ENCODE results near the gene HSP90AB1.
A peak's percentile ranks its signal among the peaks of the same experiment; 100 is the strongest.

Gene HSP90AB1

DNA sequence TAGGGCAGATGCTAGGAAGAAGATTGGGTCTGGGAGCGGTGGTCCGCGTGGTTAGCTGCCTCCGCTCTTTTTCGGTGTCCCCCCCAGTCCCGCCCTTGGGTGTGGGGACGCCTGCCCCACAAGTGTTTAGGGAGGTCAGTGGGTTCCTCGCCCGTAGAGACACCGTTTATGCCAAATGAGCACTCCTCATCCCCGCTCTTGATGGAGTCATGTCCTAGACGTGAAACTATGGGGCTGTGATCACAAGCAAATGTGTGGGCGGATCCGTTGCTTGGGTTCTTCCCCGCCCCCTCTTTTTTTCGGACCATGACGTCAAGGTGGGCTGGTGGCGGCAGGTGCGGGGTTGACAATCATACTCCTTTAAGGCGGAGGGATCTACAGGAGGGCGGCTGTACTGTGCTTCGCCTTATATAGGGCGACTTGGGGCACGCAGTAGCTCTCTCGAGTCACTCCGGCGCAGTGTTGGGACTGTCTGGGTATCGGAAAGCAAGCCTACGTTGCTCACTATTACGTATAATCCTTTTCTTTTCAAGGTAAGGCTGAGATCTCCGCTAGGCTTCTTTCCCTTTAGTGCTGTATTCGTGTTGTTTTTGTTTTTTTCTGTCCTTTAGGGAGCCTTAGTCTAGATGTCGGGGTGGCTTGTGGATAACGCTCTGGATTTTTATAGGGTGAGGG, at the start of gene HSP90AB1:
TSS of gene HSP90AB1 (plus strand) at position 439 of the 675 bp plus-strand sequence. CDS start 1,529 bp downstream, outside the sequence.
- peak; percentile 99 for DNase-seq (ENCODE audit: low read depth)
- TF ChIP-seq, protein P1, sequence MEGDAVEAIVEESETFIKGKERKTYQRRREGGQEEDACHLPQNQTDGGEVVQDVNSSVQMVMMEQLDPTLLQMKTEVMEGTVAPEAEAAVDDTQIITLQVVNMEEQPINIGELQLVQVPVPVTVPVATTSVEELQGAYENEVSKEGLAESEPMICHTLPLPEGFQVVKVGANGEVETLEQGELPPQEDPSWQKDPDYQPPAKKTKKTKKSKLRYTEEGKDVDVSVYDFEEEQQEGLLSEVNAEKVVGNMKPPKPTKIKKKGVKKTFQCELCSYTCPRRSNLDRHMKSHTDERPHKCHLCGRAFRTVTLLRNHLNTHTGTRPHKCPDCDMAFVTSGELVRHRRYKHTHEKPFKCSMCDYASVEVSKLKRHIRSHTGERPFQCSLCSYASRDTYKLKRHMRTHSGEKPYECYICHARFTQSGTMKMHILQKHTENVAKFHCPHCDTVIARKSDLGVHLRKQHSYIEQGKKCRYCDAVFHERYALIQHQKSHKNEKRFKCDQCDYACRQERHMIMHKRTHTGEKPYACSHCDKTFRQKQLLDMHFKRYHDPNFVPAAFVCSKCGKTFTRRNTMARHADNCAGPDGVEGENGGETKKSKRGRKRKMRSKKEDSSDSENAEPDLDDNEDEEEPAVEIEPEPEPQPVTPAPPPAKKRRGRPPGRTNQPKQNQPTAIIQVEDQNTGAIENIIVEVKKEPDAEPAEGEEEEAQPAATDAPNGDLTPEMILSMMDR (conservative IDR thresholded peaks at IDR 0.05; ENCODE audit: low read depth, low read length): no peak
- H3K4me3 ChIP-seq (ENCODE audit: low read length): peak within 1 kb of the TSS; percentile 100

DNA sequence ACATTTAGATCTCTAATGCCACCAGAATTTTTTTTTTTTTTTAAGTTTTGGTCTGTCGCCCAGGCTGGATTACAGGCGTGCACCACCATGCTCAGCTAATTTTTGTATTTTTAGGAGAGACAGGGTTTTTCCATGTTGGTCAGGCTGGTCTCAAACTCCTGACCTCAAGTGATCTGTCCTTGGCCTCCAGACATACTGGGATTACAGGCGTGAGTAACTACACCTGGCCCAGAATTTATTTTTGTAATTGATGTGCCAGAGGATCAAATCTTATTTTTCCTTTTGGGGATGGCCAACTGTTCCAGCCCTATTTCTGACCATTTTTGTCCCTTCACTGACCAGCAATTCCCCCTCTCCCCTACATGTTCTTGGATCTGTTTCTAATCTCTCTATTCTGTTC, 48.2 kb upstream of the HSP90AB1 start:
- DNase-seq (ENCODE audit: low read depth): no peak
- TF ChIP-seq, protein P1 (conservative IDR thresholded peaks at IDR 0.05; ENCODE audit: low read depth, low read length): no peak
- H3K4me3 ChIP-seq (ENCODE audit: low read length): no peak overlapping the region

DNA sequence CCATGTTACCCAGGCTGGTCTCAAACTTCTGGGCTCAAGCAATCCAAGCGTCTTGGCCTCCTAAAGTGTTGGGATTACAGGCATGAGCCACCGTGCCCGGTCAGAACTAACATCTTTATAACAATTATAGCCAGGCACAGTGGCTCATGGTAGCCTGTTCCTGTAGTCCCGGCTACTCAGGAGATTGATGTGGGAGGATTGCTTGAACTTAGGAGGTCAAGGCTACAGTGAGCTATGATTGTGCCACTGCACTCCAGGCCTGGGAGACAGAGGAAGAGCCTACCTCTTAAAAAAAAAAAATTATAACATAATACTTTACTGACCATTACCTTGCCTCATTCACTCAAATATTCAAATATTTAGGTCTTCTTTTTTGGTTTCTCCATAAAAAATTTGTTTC, 47.0 kb upstream of the HSP90AB1 start:
- H3K4me3 ChIP-seq (ENCODE audit: low read length): no peak overlapping the region
- TF ChIP-seq, protein P1 (conservative IDR thresholded peaks at IDR 0.05; ENCODE audit: low read depth, low read length): no peak
- DNase-seq (ENCODE audit: low read depth): no peak

DNA sequence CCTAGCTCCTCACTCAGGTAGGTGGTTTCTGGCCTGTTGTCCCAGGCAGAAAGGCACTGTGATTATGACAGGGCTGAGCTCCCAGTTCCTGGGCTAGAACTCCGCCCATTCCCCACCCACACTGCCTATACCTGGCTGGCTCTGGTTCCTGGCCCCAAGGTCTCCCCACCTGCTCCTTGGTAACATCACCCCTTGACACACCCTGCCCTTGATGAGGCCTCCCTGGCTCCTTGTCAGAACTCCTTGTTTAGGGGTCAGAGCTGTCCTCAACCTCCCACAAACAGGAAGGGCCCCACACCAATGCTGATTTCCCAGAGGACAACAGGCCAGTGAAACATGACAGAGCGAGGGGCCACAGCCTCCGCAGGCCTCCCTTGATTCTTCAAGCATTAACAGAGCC, 45.7 kb upstream of the HSP90AB1 start:
- no peak overlapping the region for H3K4me3 ChIP-seq (ENCODE audit: low read length)
- TF ChIP-seq, protein P1 (conservative IDR thresholded peaks at IDR 0.05; ENCODE audit: low read depth, low read length): no peak
- DNase-seq (ENCODE audit: low read depth): no peak

DNA sequence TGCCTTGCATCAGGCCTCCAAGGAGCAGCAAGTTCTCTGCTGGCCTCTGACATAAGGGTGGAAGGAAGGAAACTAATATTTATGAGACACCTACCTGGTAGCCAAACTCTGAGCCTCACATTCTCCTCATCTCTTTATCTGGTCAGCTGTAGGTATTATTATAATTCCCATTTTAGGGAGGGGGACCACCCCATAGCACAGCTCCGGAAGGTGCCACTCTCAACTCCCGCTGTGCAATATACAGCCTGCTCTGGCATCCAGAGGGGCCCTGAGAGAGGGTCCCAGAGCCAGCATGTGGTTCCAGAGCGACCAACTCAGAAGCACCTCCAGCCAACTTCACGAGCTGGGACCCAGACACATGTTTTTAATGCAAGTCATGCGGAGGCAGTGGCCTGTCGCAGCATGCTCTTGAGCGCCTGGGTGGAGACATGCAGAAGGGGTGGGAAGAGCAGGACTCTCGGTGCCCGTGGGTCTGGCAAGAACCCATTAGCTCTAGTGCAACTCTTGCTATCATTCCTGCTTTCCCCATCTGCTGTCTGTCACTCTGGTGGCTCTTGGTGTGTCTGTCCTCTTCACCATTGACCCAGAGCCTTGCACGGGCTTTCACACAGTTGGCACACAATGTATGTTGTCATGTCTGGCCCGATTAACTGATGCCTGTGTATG, 45.1 kb upstream of the HSP90AB1 start:
- H3K4me3 ChIP-seq (ENCODE audit: low read length): no peak overlapping the region
- no peak for DNase-seq (ENCODE audit: low read depth)
- TF ChIP-seq, protein P1 (conservative IDR thresholded peaks at IDR 0.05; ENCODE audit: low read depth, low read length): no peak

DNA sequence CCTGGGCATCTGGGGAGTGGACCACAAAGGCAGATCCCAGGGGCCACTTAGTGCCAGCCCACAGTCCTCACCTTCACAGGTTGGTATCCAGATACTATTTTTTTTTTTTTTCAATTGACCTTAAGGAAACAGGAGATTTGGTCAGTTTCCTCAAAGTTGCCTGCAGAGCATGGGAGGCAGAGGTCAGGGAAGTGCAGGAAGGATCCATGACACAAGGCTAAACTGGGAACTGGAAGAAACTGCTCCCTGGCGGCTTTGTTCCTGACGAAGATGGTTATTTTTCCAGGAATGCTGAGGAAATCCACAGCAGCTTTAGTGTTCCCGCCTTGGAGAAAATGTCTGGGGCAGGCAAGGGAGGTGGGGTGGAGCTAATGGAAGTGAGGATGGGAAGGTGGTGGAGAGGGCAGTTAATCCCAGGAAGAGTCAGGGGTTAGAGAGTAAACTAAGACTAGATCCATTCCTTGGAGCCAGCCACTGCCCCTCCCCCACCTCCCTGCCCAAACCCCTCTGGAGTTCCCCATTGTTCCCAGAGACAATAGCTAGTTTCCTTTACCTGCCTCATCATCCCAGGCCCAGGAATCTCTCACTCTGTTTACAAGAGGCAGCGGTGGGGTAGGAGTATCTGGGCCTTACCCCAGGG, 44.4 kb upstream of the HSP90AB1 start:
- DNase-seq (ENCODE audit: low read depth): no peak
- TF ChIP-seq, protein P1 (conservative IDR thresholded peaks at IDR 0.05; ENCODE audit: low read depth, low read length): no peak
- no peak overlapping the region for H3K4me3 ChIP-seq (ENCODE audit: low read length)

All from retinal pigment epithelial cell (primary cell).